GM19193 (cell line): Measurements from ENCODE around the gene ME3.

Experiments
- POLR2A ChIP-seq: IDR thresholded peaks from 4 replicates; pipeline ENCODE4 v1.6.1; 2011; ENCODE audit not compliant: insufficient read depth, insufficient read length; ENCODE audit errors: extremely low read depth

ME3 gene

GRCh38 chr11:86621854-86622253 lies 50.6 kb downstream of the ME3 start:
- no peak for TF ChIP-seq POLR2A

- TF ChIP-seq POLR2A, result no peak
Observed at GRCh38 chr11:86620891-86621521, 51.4 kb downstream of the ME3 start.

- TF ChIP-seq POLR2A, result no peak
Observed at GRCh38 chr11:86617502-86617901, 54.9 kb downstream of the ME3 start.

DNA sequence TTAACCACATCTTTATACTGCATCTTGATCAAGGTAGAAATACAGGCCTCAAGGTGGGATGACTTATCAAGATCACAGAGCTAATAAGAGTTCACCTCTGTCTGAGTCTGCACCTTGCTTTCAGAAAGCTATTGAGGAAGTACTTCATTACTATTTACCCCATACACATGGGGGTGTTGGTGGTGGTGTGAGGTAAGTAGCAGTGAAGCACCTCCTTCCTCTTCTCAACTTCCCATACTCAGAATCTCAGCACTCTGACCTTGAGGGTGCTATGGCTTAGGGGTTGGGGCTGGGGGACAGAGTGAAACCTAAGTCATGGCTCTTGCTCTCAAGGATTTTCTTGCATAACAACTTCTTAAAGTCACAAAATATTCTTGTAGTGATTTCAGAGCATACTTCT lies 56.9 kb downstream of the ME3 start:
- no peak for TF ChIP-seq POLR2A

GRCh38 chr11:86610559-86611341 lies 61.7 kb downstream of the ME3 start:
- TF ChIP-seq POLR2A, result no peak

GRCh38 chr11:86608251-86608799 lies 64.1 kb downstream of the ME3 start:
- no peak for TF ChIP-seq POLR2A

- no peak for TF ChIP-seq POLR2A
Observed at GRCh38 chr11:86606836-86607481, 65.5 kb downstream of the ME3 start.

DNA sequence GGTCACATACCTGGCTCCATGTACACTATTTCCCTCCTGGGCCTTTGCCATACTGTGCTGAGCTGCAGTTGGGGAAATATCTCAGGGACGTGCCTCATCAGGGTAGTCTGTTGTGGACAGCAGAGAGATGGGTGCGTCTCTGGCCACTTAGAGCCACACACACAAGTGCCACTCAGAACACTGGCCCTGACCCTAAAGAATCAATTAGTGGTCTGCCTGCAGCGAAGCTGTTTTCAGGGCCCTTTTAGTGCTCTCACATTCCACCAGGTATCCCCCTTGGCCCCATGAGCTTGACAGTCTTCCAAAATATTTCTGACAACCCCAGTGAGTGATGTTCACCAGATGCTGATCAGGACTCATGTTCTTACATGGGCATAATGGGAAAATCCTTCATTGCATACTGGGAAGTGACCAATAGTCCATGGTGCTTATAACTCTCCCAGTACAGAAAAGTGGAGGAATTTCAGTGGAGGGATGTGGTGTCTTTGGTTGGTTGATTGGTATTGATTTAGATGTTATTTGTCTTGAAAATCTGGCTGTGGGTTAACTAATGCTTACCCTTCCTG lies 66.1 kb downstream of the ME3 start:
- no peak for TF ChIP-seq POLR2A

DNA sequence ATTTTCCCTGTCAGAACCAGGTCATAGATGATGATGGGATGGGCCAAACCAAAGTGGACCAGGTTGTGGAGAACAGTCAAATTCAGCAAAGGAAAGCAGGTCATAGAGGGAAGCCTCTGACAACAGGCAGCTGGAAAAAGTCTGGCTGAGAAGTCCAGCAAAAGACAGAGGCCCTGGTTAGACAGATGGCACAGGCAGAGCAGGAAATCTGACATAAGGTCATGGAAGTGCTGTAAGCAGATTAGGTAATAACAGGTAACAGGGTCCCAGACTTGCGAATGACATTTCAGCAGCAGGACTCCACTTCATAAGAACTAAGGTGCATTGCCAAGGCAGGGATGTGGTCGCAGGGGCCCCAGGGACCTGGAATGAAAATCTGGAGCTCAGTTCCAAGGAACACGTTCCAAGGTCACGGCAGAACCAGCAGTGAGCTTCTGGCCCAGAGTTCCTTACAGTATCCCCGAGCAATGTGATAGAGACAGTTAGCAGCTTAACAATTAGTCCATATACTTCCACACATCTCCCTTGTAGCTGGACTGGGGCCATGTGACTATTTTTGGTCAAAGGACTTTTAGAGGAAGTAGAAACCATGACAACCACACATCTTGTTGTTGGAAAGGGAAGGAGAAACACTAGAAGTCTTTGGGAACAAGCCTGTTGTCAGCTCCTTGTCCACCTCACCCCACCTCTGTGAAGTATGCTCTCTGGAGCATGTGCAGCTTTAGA lies 75.4 kb downstream of the ME3 start:
- TF ChIP-seq POLR2A, result no peak

DNA sequence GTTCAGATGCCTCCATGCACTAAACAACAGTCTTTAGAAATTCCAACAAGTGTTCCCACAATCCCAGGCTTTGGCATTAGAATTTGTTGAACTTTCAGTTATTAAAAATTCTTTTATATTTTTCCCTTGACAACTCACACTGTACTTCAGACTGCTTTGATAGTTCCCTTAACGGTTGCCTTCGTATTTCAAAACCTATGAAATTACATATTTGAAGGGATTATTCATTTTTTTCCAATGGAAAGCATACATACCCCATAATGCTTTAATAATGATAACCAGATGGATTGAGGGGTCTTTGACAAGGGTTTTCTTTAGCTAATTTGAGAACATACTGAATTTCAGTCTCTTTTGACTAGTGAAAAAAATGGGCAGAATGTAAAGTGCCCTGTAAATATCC lies 76.5 kb downstream of the ME3 start:
- TF ChIP-seq POLR2A, result no peak

GRCh38 chr11:86595451-86595850 lies 77.0 kb downstream of the ME3 start:
- TF ChIP-seq POLR2A, result no peak

- TF ChIP-seq POLR2A, result no peak
Observed at GRCh38 chr11:86594746-86595145, 77.7 kb downstream of the ME3 start.

DNA sequence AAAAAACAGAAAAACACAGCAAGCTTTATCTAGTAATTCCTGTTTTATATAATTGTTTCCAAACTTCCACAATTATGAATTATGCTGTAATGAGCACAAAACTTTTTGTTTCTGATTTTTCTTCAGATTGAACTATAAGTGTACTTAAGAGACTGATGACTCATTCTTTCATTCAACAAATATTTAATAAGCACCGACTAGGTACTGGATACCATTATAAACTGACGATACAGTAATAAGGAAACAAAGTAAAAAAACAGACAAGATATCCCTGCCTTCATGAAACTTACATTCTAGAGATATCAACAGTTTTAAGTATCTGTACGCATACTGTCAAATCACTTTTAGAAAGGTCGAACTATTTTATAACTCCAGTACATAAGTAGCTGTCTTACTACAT lies 78.6 kb downstream of the ME3 start:
- TF ChIP-seq POLR2A, result no peak

DNA sequence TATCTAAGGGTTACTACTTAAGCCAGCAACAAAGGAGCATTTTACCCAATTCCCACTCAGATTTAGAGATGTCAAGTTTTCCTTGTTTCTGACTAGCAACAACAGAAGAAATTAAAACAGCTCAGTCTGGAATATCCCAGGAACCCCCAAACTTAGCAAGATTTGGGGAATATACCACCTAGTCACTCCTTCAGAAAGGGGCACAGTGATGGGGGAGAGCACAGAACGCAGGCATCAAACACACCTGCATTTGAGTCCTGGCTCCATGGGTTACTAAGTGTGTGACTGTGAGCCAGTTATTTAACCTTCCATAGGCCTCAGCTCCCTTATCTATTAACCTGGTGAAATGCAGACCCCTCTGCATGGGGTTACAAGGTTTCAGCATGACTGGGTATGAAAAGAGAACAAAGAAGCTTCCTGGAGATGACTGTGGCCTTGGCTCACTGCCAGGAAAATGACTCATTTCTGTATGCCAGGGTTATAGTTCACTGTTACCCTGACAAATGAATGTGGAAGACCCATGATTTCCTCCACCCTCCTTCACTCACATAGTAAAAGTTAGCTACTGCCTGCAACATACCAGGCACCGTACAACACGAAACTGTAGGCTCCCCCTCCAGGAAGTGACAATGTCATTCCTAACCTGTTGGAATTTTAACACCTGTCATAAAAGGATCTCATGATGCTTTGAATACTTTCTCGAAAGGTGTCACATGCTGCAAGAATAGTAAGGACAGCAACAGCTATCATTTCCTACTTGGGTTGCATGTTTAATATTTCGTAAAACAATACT lies 79.6 kb downstream of the ME3 start:
- no peak for TF ChIP-seq POLR2A
